Daoy (cell line): ENCODE data around the gene IL34. TPM values are rescaled to one million over a fixed set of nuclear protein-coding genes. Genes with fewer than 3 reads are reported as not detected.

Source experiments
- DNase-seq: peaks from one replicate; pipeline ENCODE4 v3.0.0-alpha.2; 2015; ENCODE audit warnings: low read depth
- total RNA-seq: library from RNA; depleted of rRNA; stranded (reverse); fragments of >200 nt; shearing (Covaris generic); gene quantifications from 2 replicates; pipeline ENCODE4 v1.2.3, GENCODE V29; 2014

Gene IL34
- total RNA-seq, 1 experiment from 2014 or later = 2.7 TPM

GRCh38 chr16:70687671-70688245 lies 41.4 kb downstream of the IL34 start:
- DNase-seq = no peak

GRCh38 chr16:70688246-70688742 lies 41.9 kb downstream of the IL34 start:
- no peak for DNase-seq

GRCh38 chr16:70689035-70689969 lies 42.9 kb downstream of the IL34 start:
- no peak for DNase-seq

- DNase-seq = no peak
These were observed 43.9 kb downstream of the IL34 start for GRCh38 chr16:70689970-70690891.

GRCh38 chr16:70691223-70692129 lies 45.1 kb downstream of the IL34 start:
- no peak for DNase-seq

DNA sequence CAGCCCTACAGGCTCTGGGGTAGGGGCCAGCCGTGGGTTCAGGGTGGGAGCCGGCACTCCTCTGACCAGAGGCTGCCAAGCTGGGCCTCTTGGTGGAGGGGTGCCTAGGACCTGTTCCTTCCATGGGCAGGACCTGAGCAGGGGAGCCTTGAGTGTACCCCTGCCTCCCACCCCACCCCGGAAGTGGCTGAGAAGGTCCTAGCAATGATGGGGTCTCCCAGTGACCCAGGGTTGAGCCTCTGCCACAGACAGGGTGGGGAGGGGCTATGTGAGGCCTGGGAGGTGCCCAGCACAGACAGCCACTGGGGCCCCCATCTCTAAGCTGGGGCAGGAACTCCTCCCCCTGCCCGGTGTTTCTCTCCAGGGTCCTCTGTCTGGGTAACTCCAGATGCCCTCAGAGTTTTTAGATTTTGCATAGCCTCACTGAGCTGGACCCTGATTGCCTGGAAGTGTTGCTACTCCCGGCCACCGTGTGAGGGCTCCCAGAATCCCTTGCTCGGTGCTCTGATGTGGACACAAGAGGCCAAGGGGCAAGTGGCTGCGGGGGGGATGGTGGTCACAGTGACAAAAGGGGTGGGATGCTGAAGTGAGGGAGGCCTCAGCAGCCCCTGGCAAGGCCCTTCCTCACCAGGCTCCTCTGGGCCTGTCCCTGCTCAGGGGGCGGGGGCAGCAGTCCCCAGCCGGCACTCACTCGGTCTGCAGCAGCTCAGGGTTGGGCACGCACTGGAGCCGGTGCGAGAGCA lies 45.9 kb downstream of the IL34 start:
- no peak for DNase-seq

DNA sequence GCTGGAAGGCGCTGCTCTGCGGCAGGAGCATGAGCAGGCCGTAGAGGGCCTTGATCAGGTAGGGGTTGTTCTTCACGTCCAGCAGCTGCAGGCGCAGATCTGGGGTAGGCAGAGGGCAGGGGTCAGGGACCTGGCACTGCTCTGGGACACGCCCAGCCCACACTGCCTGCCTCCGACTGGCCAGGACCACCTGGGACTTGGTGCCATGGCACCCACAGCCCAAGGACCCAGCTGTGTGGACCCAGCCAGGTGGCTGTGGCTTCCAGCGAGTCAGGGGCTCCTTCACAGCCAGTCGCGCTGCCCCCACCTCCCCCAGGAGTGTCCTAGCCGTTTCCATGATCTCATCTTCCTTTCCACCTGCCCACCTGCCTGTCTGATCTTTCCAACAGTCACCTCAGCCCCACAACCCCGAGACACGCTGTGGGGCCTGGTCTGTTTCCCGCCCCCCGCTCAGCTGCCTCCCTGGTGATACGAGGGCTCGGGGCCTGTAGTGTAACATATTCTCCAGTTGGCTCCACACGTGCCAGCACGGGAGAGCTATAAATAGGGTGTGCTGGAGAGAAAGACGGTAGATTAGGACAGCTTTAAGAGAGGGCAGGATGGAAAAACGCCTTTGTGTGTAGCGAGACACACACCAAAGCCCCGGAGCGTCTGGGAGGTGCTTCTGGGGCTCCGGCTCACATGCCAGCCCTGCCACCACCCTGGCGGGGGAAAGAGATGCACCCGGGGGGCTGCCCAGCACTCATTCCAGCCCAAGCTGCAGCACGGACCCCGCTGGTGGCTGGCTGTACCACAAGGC lies 46.7 kb downstream of the IL34 start:
- DNase-seq = no peak

GRCh38 chr16:70694088-70694867 lies 47.9 kb downstream of the IL34 start:
- peak; percentile 77 for DNase-seq

GRCh38 chr16:70694868-70695218 lies 48.5 kb downstream of the IL34 start:
- peak; percentile 37 for DNase-seq

- no peak for DNase-seq
These were observed 49.1 kb downstream of the IL34 start for GRCh38 chr16:70695331-70696070.

GRCh38 chr16:70696355-70696754 lies 50.0 kb downstream of the IL34 start:
- no peak for DNase-seq

DNA sequence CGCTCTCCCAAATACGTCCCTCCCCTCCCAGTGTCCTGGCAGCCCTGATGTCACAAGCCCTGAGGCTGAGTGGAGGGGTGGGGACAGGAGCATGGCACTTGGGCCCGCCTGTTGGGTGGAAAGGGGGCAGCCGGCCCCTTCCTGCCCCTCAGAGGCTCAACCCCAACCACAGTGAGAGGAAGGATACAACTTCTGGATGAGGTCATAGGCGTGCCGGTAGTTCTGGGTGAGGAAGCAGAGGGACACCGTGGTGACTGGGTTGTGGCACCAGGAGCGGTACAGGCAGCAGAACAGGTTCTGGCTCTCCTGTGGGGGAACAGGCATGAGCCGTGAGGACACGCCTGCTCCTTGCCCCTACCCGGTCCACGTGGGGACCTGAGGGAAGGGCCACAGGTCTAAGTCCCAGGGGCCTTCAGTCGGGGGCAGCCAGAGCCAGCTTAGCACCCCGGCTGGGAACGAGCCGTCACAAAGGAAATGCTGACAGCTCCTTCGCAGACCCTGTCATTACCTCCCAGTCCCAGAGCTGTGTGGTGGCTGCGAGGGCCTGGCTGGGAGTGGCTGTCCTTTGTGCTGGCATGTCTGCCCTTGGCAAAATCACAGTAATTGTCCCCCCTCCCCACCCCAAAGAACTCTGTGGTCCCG lies 50.7 kb downstream of the IL34 start:
- DNase-seq = no peak

GRCh38 chr16:70697594-70698170 lies 51.3 kb downstream of the IL34 start:
- DNase-seq = no peak

DNA sequence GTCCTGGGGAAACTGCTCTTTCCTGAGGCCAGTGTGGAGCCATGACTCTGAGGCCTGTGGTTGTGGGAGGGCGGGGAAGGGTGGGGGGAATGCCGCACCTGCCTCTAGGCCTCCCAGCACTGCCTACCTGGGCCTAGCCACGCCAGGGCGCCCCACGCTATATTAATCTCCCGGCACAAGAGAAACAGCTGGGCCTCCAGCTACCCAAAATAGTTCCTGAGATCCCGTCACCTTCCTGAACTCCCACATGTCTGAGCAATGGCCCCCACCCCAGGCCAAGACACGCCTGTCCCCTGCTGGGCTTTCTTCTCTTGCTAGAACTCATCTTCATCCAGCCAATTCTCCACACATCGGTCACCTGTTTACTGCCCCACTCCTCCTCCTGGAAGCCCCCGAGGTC lies 52.5 kb downstream of the IL34 start:
- no peak for DNase-seq

DNA sequence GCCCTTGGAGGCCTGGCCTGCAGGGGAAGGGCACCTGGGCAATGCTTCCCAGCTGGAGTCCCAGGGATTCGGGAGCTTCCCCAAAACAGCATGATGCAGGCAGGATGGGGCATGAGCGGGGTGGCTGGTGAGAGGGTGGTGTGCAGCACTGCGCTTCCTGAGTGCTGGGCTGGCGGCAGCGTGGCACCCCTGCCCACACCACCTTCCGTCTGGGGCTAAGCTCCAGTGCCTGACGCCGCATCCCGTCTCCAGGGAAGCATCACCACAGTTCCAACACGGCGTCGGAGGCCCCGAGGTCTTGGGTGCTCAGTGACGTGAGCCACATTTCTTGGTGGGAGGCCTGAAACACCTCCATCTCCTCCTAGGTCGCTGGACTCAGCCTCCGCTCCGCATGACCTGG lies 53.3 kb downstream of the IL34 start:
- DNase-seq = no peak

- no peak for DNase-seq
These were observed 54.0 kb downstream of the IL34 start for GRCh38 chr16:70700101-70701020.
